Islet precursor cell (in vitro differentiated cells): ENCODE measurements around the gene COL9A2.
"Not testable (repeated sequence)": the region's sequence is repeated elsewhere in the genome, so short reads cannot be mapped to it uniquely, and the experiment has no call there.

Source experiments
- DNase-seq: peaks from one replicate; pipeline ENCODE4 v3.0.0-alpha.2; 2018

Gene COL9A2

GRCh38 chr1:40316595-40317393 is at the start of gene COL9A2:
Gene COL9A2, minus strand, starts transcription at chr1:40317286. Its CDS starts 89 bp downstream, at chr1:40317197.
- DNase-seq = peak; percentile 86

DNA sequence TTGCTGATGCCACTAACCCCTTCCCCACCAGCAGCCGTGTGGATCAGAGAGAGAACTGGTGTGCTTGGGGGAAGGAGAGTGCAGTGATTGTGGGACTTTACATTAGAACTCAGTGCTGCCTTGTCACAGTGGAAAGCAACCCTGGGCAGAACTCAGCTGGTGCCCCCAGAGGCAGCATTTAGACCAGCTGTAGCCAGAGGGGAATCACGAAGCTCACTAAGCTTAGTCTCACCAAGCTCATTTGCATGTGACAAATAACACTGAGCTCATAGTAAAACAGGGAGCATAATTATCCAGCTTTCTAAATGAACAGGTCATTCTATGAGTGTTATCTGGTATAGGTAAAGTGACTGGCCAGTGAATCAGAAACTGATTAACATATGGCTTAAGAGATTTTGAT is 46.6 kb upstream of the COL9A2 start:
- no peak for DNase-seq

DNA sequence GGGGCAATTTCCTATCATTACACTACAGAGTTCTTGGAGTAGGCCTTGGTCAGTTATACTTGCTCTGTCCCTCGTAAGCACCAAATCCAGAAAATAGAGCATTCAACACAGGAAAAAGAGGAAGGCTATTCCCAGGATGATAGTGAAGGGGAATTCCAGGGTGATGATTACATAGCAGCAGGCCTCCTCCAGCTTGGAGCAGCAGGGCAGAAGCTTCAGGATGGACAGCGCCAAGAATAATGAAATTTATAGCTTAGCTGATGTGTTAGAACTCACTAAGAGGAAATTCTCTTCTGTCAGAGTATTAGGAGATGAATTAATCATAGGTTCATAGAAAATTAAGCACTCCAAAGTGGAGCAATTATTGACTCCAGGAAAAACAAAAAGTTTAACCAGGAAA is 45.6 kb upstream of the COL9A2 start:
- no peak for DNase-seq

GRCh38 chr1:40362199-40362598 is 45.1 kb upstream of the COL9A2 start:
- DNase-seq = no peak

- DNase-seq = no peak
Measured at GRCh38 chr1:40361637-40362036, 44.6 kb upstream of the COL9A2 start.

GRCh38 chr1:40361201-40361600 is 44.1 kb upstream of the COL9A2 start:
- DNase-seq = no peak

DNA sequence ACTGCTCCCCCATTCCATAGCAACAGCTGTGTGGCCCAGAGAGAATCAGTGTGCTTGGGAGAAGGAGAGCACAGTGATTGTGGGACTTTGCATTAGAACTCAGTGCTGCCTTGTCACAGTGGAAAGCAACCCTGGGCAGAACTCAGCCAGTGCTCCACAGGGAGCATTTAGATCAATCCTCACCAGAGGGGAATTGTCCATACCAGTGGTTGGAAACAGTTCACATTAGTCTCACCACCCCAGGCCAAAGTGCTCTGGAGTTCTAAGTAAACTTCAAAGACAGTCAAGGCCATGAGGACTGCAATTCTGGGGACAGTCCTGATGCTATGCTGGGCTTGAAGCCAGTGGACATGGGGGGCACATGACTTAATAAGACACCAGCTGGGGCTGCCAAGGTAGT is 43.5 kb upstream of the COL9A2 start:
- no peak for DNase-seq

DNA sequence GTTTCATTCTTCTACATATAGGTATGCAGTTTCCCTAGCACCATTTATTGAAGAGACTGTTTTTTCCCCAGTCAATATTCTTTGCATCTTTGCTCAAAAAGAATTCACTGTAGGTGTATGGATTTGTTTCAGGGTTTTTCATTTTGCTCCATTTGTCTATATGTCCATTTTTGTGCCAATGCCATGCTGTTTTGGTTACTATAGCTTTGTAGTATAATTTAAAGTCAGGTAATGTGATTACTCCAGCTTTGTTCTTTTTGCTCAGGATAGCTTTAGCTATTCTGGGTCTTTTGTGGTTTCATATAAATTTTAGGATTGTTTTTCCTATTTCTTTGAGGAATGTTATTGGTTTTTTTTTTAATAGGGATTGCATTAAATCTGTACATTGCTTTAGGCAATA is 40.5 kb upstream of the COL9A2 start:
- no peak for DNase-seq

GRCh38 chr1:40353082-40353481 is 36.0 kb upstream of the COL9A2 start:
- DNase-seq = no peak

GRCh38 chr1:40352126-40352525 is 35.0 kb upstream of the COL9A2 start:
- no peak for DNase-seq

DNA sequence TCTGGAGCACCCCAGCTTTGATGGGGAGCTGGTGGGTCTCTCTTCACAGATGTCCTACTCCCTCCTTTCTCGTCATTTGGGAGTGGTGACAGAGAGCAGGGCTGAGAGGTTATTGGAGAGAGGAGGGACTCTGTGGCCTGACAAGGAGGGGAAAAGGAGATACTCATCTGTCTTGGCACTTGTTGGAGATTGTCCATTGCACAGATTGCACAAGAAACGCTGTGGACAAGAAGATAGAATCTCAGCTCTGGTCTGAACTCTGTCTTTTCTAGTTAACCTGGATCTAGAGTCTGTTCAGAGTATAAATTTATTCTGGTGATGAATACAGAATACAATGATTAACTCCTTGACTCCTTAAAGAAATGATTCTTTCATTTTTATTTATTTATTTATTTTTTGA is 34.0 kb upstream of the COL9A2 start:
- no peak for DNase-seq

- DNase-seq = no peak
Measured at GRCh38 chr1:40350391-40350790, 33.3 kb upstream of the COL9A2 start.

- no peak for DNase-seq
Measured at GRCh38 chr1:40344597-40344996, 27.5 kb upstream of the COL9A2 start.

DNA sequence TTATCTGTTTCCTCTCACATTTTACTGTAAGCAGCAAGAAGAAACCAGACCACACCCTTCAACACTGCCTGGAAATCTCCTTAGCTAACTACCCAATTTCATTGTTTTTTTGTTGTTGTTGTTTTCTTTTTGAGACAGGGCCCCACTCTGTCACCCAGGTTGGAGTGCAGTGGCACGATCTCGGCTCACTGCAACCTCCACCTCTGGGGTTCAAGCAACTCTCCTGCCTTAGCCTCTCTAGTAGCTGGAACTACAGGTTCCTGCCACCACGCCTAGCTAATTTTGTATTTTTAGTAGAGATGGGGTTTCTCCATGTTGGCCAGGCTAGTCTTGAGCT is 25.3 kb upstream of the COL9A2 start:
- DNase-seq = not testable (repeated sequence)

DNA sequence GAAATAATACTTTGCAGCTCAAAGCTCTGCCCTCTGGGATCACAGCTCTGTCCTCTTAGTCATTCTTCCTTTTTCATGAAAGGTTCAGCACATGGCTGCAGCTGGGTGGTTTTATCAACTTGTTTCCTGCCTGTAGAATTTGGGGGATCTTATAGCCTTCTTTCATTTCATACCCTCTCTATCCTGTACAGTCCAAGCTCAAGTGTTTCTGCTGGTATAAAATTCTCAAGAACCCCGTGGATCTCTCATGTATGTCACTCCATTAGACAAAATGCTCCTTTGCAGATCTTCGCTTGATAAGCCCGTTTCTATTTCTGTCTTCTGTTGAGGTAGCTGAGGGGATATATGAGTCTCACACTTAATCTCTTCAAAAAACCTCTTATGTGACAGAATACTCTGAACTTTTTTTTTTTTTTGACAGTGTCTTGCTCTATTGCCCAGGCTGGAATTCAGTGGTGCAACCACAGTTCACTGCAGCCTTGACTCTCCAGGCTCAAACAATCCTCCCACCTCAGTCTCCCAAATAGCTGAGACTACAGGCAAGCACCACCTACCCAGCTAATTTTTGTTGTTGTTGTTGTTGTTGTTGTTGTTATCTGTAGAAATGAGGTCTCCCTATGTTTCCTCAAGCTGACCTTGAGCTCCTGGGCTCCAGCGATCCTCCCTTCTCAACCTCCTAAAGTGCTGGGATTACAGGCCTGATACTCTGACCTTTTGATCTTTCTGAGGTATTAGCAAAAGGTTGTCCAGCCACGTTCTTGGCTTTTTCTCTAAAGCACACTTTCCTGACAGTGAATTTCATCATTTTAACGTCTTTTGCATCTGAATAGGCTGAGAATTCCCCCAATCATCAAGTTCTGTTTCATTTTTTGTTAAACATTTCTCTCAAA is 24.6 kb upstream of the COL9A2 start:
- no peak for DNase-seq

DNA sequence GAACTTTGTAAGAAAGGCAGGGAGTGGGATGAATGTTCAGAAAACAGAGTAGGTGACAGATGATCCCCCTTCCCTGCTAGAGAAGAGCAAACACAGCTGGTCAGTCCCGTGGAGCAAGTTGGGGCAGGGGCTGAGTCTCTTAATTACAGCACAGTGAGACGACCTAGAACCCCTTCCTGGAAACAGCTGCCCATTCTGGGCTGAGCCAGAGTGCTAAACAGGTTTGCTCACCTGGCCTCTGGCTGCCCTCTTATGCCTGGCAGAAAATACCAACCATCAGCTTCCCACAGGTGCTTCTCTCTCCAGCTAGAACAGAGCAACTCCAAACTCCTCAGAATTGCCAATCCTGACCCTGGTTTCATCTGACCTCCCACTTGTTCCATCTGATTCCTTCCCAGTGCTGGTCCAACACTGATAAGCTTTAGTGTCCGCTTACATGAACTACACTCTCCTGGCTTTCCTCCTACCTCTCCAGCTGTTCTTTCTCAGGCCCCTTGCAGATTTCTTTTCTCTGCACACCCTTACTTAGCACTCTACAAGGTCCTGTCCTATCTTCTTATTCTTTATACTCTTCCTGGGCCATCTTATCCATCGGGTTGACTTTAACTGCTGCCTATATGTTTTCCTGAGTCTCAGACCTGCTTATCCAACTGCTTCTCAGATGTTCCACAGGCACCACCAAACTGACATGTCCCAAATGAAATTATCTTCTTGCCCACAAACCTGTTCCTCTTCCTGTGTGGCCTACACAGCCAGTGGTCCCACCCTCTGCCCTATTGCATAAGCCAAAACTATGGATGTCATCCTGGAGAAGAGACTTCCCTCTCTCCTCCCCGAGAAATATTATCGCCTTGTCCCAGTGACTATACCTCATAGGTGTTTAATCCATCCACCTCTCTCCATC is 22.6 kb upstream of the COL9A2 start:
- no peak for DNase-seq

- peak; percentile 96 for DNase-seq
Measured at GRCh38 chr1:40338745-40339419, 21.8 kb upstream of the COL9A2 start.

- DNase-seq = no peak
Measured at GRCh38 chr1:40337443-40337842, 20.4 kb upstream of the COL9A2 start.

- no peak for DNase-seq
Measured at GRCh38 chr1:40332695-40333094, 15.6 kb upstream of the COL9A2 start.

DNA sequence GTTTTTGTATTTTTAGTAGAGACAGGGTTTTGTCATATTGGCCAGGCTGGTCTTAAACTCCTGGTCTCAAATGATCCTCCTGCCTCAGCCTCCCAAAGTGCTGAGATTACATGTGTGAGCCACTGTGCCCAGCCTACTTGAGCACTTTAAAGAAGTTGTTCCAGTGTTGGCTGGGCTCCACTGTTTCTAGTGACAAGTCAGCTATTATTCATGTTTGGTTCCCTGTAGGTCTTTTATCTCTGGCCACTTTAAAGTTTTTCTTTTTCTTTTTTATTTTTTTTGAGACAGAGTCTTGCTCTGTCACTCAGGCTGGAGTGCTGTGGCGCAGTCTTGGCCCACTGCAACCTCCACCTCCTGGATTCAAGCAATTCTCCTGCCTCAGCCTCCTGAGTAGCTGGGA is 14.3 kb upstream of the COL9A2 start:
- DNase-seq = not testable (repeated sequence)

GRCh38 chr1:40318970-40319621 is 2.0 kb upstream of the COL9A2 start:
- no peak for DNase-seq

GRCh38 chr1:40318476-40318875 is 1.4 kb upstream of the COL9A2 start:
- no peak for DNase-seq
